HG02884 (cell line): ENCODE measurements around the gene SYNPO2.
"Not testable (repeated sequence)": the region's sequence is repeated elsewhere in the genome, so short reads cannot be mapped to it uniquely, and the experiment has no call there.

ENCODE experiments used
- ATAC-seq: cut with Tn5 transposase; IDR thresholded peaks from one replicate; pipeline ENCODE4 v1.9.1; 2021; ENCODE audit warnings: mild to moderate bottlenecking, moderate library complexity; ENCODE audit not compliant: unreplicated experiment

SYNPO2 gene

GRCh38 chr4:118997601-118998000 is 108.9 kb downstream of the SYNPO2 start:
- no peak for ATAC-seq

- ATAC-seq: no peak
These were observed 111.3 kb downstream of the SYNPO2 start for GRCh38 chr4:118999919-119000318.

- ATAC-seq: no peak
These were observed 111.7 kb downstream of the SYNPO2 start for GRCh38 chr4:119000400-119000799.

GRCh38 chr4:119002476-119002875 is 113.8 kb downstream of the SYNPO2 start:
- ATAC-seq: no peak

GRCh38 chr4:119003001-119003400 is 114.3 kb downstream of the SYNPO2 start:
- not testable (repeated sequence) for ATAC-seq

GRCh38 chr4:119005928-119006460 is 117.3 kb downstream of the SYNPO2 start:
- no peak for ATAC-seq

GRCh38 chr4:119008761-119009160 is 120.1 kb downstream of the SYNPO2 start:
- no peak for ATAC-seq

- not testable (repeated sequence) for ATAC-seq
These were observed 121.6 kb downstream of the SYNPO2 start for GRCh38 chr4:119010221-119010620.

GRCh38 chr4:119010909-119011606 is 122.4 kb downstream of the SYNPO2 start:
- ATAC-seq: no peak

- no peak for ATAC-seq
These were observed 122.9 kb downstream of the SYNPO2 start for GRCh38 chr4:119011607-119011988.

GRCh38 chr4:119014658-119015057 is 126.0 kb downstream of the SYNPO2 start:
- no peak for ATAC-seq

GRCh38 chr4:119016636-119017035 is 128.0 kb downstream of the SYNPO2 start:
- no peak for ATAC-seq

GRCh38 chr4:119017636-119018035 is 129.0 kb downstream of the SYNPO2 start:
- no peak for ATAC-seq

- ATAC-seq: no peak
These were observed 131.5 kb downstream of the SYNPO2 start for GRCh38 chr4:119020158-119020557.

- ATAC-seq: not testable (repeated sequence)
These were observed 133.9 kb downstream of the SYNPO2 start for GRCh38 chr4:119022520-119022919.

- ATAC-seq: no peak
These were observed 135.4 kb downstream of the SYNPO2 start for GRCh38 chr4:119024102-119024501.

- ATAC-seq: no peak
These were observed 136.8 kb downstream of the SYNPO2 start for GRCh38 chr4:119025420-119025819.

- no peak for ATAC-seq
These were observed 137.4 kb downstream of the SYNPO2 start for GRCh38 chr4:119025916-119026661.

- no peak for ATAC-seq
These were observed 138.2 kb downstream of the SYNPO2 start for GRCh38 chr4:119026662-119027444.

GRCh38 chr4:119027811-119028210 is 139.2 kb downstream of the SYNPO2 start:
- no peak for ATAC-seq

- no peak for ATAC-seq
These were observed 139.6 kb downstream of the SYNPO2 start for GRCh38 chr4:119028296-119028695.
